Endothelial cell (in vitro differentiated cells): ENCODE results near the gene TEX19. TPM values are rescaled to one million over a fixed set of nuclear protein-coding genes. Genes with fewer than 3 reads are reported as not detected.

Experiments
- DNase-seq: peaks from one replicate; pipeline ENCODE4 v3.0.0; 2021; ENCODE audit warnings: low spot score
- H3K27ac Mint-ChIP-seq: one replicate; pipeline ENCODE4 v1.8.0; 2021; ENCODE audit warnings: mixed read lengths, inconsistent platforms; ENCODE audit not compliant: unreplicated experiment
- H3K27me3 Mint-ChIP-seq: one replicate; pipeline ENCODE4 v1.8.0; 2021; ENCODE audit warnings: mild to moderate bottlenecking, moderate library complexity, mixed read lengths, inconsistent platforms; ENCODE audit not compliant: unreplicated experiment
- H3K36me3 Mint-ChIP-seq: one replicate; pipeline ENCODE4 v1.8.0; 2021; ENCODE audit warnings: mild to moderate bottlenecking, low read depth, mixed read lengths, inconsistent platforms; ENCODE audit not compliant: unreplicated experiment
- H3K4me1 Mint-ChIP-seq: one replicate; pipeline ENCODE4 v1.8.0; 2021; ENCODE audit warnings: mild to moderate bottlenecking, mixed read lengths, inconsistent platforms; ENCODE audit not compliant: unreplicated experiment
- H3K4me3 Mint-ChIP-seq: one replicate; pipeline ENCODE4 v1.8.0; 2021; ENCODE audit warnings: mild to moderate bottlenecking, mixed read lengths, inconsistent platforms; ENCODE audit not compliant: unreplicated experiment
- H3K9me3 Mint-ChIP-seq: one replicate; pipeline ENCODE4 v1.8.0; 2021; ENCODE audit warnings: mixed read lengths, inconsistent platforms; ENCODE audit not compliant: unreplicated experiment
- total RNA-seq: library from RNA; stranded (reverse); fragmentation: NEBNext Ultra II Directional; extraction: Animal tissue kit (Norgen Biotek cat#: 25700); gene quantifications from one replicate; pipeline ENCODE4 v1.2.1, GENCODE V29; 2021; ENCODE audit not compliant: unreplicated experiment
- TF ChIP-seq, protein P1 (sequence below): fragments of 200-600 bp; sonication (generic); IDR thresholded peaks from one replicate; pipeline ENCODE4 v1.5.0; 2021; ENCODE audit warnings: antibody characterized with exemption; ENCODE audit not compliant: unreplicated experiment

Gene TEX19
- total RNA-seq, 1 donor from 2014 or later: 0.26 TPM

DNA sequence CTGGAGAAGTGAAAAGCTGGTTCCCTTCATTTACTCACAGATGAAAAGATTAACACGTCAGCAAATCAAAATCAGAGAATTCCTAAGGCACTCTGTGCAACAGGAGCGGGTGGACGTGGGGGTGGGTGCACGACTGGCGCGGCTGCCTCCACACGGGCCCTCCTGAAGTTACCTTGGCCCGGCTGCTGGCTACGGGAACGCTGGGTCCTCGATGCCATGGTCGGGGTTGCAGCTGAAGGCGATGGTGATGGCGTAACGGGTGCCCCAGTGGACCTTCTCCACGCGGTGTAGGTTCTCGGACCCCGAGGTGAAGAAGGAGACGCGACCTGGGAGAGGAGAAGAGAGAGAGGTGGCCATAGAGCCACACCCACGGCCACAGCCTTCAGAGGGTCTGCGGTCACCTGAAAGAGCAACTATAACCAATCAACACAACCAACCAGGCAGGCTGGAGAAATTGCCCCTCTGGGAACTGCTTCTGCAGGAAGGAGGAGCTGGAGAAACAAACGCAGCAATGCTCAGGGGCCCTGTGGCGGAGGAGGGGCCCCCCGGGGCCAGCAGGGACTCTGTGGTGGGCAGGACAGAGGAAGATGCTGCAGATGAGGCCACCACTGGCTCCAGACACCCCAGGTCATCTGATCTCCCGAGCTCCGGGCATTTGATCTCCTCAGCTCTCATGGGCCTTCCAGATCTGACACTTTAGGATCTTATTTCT, 33.3 kb downstream of the TEX19 start:
- no peaks in the 10 kb centered on the region for H3K4me1 Mint-ChIP-seq
- H3K27ac Mint-ChIP-seq: no peak overlapping the region
- peaks cover 9% of the 10 kb centered on the region for H3K27me3 Mint-ChIP-seq
- H3K36me3 Mint-ChIP-seq: peaks cover 10% of the 10 kb centered on the region
- TF ChIP-seq, protein P1, sequence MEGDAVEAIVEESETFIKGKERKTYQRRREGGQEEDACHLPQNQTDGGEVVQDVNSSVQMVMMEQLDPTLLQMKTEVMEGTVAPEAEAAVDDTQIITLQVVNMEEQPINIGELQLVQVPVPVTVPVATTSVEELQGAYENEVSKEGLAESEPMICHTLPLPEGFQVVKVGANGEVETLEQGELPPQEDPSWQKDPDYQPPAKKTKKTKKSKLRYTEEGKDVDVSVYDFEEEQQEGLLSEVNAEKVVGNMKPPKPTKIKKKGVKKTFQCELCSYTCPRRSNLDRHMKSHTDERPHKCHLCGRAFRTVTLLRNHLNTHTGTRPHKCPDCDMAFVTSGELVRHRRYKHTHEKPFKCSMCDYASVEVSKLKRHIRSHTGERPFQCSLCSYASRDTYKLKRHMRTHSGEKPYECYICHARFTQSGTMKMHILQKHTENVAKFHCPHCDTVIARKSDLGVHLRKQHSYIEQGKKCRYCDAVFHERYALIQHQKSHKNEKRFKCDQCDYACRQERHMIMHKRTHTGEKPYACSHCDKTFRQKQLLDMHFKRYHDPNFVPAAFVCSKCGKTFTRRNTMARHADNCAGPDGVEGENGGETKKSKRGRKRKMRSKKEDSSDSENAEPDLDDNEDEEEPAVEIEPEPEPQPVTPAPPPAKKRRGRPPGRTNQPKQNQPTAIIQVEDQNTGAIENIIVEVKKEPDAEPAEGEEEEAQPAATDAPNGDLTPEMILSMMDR: no peak
- no peaks in the 10 kb centered on the region for H3K9me3 Mint-ChIP-seq
- peak overlapping the region; percentile 48 for H3K4me3 Mint-ChIP-seq
- no peak for DNase-seq

- Mint-ChIP-seq H3K36me3 (peaks cover 10% of the 10 kb centered on the region), H3K27ac (no peak overlapping the region), H3K27me3 (peaks cover 9% of the 10 kb centered on the region), H3K9me3 (no peaks in the 10 kb centered on the region), H3K4me1 (no peaks in the 10 kb centered on the region), H3K4me3 (no peak overlapping the region)
- TF ChIP-seq, protein P1: no peak
- DNase-seq: no peak
These were observed 33.9 kb downstream of the TEX19 start for GRCh38 chr17:82392941-82393340.

GRCh38 chr17:82394278-82394677, 35.2 kb downstream of the TEX19 start:
- H3K27me3 Mint-ChIP-seq: peaks cover 9% of the 10 kb centered on the region
- DNase-seq: no peak
- no peaks in the 10 kb centered on the region for H3K4me1 Mint-ChIP-seq
- H3K9me3 Mint-ChIP-seq: no peaks in the 10 kb centered on the region
- H3K4me3 Mint-ChIP-seq: no peak overlapping the region
- H3K27ac Mint-ChIP-seq: no peak overlapping the region
- TF ChIP-seq, protein P1: no peak
- peaks cover 10% of the 10 kb centered on the region for H3K36me3 Mint-ChIP-seq

GRCh38 chr17:82396601-82397435, 37.8 kb downstream of the TEX19 start:
- H3K36me3 Mint-ChIP-seq: peaks cover 10% of the 10 kb centered on the region
- no peaks in the 10 kb centered on the region for H3K4me1 Mint-ChIP-seq
- H3K4me3 Mint-ChIP-seq: no peak overlapping the region
- no peak overlapping the region for H3K27ac Mint-ChIP-seq
- H3K9me3 Mint-ChIP-seq: no peaks in the 10 kb centered on the region
- no peak for DNase-seq
- peaks cover 10% of the 10 kb centered on the region for H3K27me3 Mint-ChIP-seq
- TF ChIP-seq, protein P1: no peak
